ENCODE measurements around the gene FPGS.

Gene FPGS

GRCh38 chr9:127796852-127797370 lies 5.8 kb upstream of the FPGS start:
- H3K4me1 ChIP-seq: peaks cover 97% of the 10 kb centered on the region
- TF ChIP-seq Cebpa-rat (IDR thresholded peaks at IDR 0.05): no peak
- peak overlapping the region; percentile 98 for H3K27ac ChIP-seq
- H3K4me3 ChIP-seq: 0 out of 2 replicates have a peak overlapping the region, but pooled peaks have one; percentile 15
- H3K9ac ChIP-seq: peak overlapping the region; percentile 88
- peak overlapping the region; percentile 92 for H3K4me2 ChIP-seq
- H3K36me3 ChIP-seq: peaks cover 22% of the 10 kb centered on the region
- no peaks in the 10 kb centered on the region for H3K27me3 ChIP-seq
- no peaks in the 10 kb centered on the region for H3K9me3 ChIP-seq
- H4K20me1 ChIP-seq: no peaks in the 10 kb centered on the region

- Histone ChIP-seq H3K9ac (peak overlapping the region; percentile 80), H3K4me2 (peak overlapping the region; percentile 92), H3K27me3 (no peaks in the 10 kb centered on the region), H3K4me1 (peaks cover 85% of the 10 kb centered on the region), H3K36me3 (peaks cover 32% of the 10 kb centered on the region), H3K4me3 (peak overlapping the region; percentile 60), H4K20me1 (peaks cover 33% of the 10 kb centered on the region), H3K27ac (peak overlapping the region; percentile 98), H3K9me3 (no peaks in the 10 kb centered on the region)
- TF ChIP-seq Cebpa-rat (IDR thresholded peaks at IDR 0.05): no peak
Measured at GRCh38 chr9:127801955-127802575, 617 bp upstream of the FPGS start.

GRCh38 chr9:127803507-127804352 lies 1.0 kb downstream of the FPGS start:
- H3K4me2 ChIP-seq: peak overlapping the region; percentile 96
- no peaks in the 10 kb centered on the region for H3K27me3 ChIP-seq

GRCh38 chr9:127805620-127806019 lies 2.9 kb downstream of the FPGS start:
- H3K4me3 ChIP-seq: peak overlapping the region; percentile 98; the same call in 1 of the 2 replicates
- H3K4me2 ChIP-seq: peak overlapping the region; percentile 96
- TF ChIP-seq Cebpa-rat (IDR thresholded peaks at IDR 0.05): no peak
- H3K4me1 ChIP-seq: peaks cover 84% of the 10 kb centered on the region
- no peaks in the 10 kb centered on the region for H3K27me3 ChIP-seq
- H3K36me3 ChIP-seq: peaks cover 65% of the 10 kb centered on the region
- peaks cover 67% of the 10 kb centered on the region for H4K20me1 ChIP-seq
- H3K27ac ChIP-seq: peak overlapping the region; percentile 98
- peak overlapping the region; percentile 99; the same call in 1 of the 2 replicates for H3K9ac ChIP-seq
- H3K9me3 ChIP-seq: no peaks in the 10 kb centered on the region

More at GRCh38 chr9:127803507-127804352, 1.0 kb downstream of the FPGS start:
- H4K20me1 ChIP-seq: peaks cover 50% of the 10 kb centered on the region
- H3K27ac ChIP-seq: peak overlapping the region; percentile 98
- peaks cover 86% of the 10 kb centered on the region for H3K4me1 ChIP-seq
- peaks cover 48% of the 10 kb centered on the region for H3K36me3 ChIP-seq
- H3K9me3 ChIP-seq: no peaks in the 10 kb centered on the region
- H3K4me3 ChIP-seq: peak overlapping the region; percentile 98
- H3K9ac ChIP-seq: peak overlapping the region; percentile 99
- no peak for TF ChIP-seq Cebpa-rat (IDR thresholded peaks at IDR 0.05)

- Histone ChIP-seq H3K9ac (peak overlapping the region; percentile 99), H3K4me3 (peak overlapping the region; percentile 98), H3K4me2 (peak overlapping the region; percentile 96), H3K4me1 (peaks cover 84% of the 10 kb centered on the region), H3K9me3 (no peaks in the 10 kb centered on the region), H4K20me1 (peaks cover 79% of the 10 kb centered on the region), H3K27ac (peak overlapping the region; percentile 98), H3K36me3 (peaks cover 78% of the 10 kb centered on the region), H3K27me3 (no peaks in the 10 kb centered on the region)
- TF ChIP-seq Cebpa-rat (IDR thresholded peaks at IDR 0.05): no peak
Measured at GRCh38 chr9:127806871-127807270, 4.2 kb downstream of the FPGS start.

GRCh38 chr9:127808347-127809001 lies 5.8 kb downstream of the FPGS start:
- H3K9ac ChIP-seq: peak overlapping the region; percentile 99; the same call in 1 of the 2 replicates
- H3K9me3 ChIP-seq: no peaks in the 10 kb centered on the region
- peaks cover 95% of the 10 kb centered on the region for H4K20me1 ChIP-seq
- H3K36me3 ChIP-seq: peaks cover 94% of the 10 kb centered on the region
- H3K27ac ChIP-seq: peak overlapping the region; percentile 98
- TF ChIP-seq Cebpa-rat (IDR thresholded peaks at IDR 0.05): no peak
- peak overlapping the region; percentile 96 for H3K4me2 ChIP-seq
- peaks cover 82% of the 10 kb centered on the region for H3K4me1 ChIP-seq
- peak overlapping the region; percentile 44 for H3K4me3 ChIP-seq
- no peaks in the 10 kb centered on the region for H3K27me3 ChIP-seq

GRCh38 chr9:127809002-127809539 lies 6.4 kb downstream of the FPGS start:
- Histone ChIP-seq H3K9me3 (no peaks in the 10 kb centered on the region), H4K20me1 (peaks cover 95% of the 10 kb centered on the region), H3K36me3 (peaks cover 98% of the 10 kb centered on the region), H3K4me1 (peaks cover 79% of the 10 kb centered on the region), H3K4me2 (peak overlapping the region; percentile 96), H3K4me3 (peak overlapping the region; percentile 44), H3K27ac (peak overlapping the region; percentile 98), H3K27me3 (no peaks in the 10 kb centered on the region), H3K9ac (no peak overlapping the region)
- no peak for TF ChIP-seq Cebpa-rat (IDR thresholded peaks at IDR 0.05)

- peak overlapping the region; percentile 44 for H3K4me3 ChIP-seq
- H3K4me1 ChIP-seq: peaks cover 73% of the 10 kb centered on the region
- H3K27ac ChIP-seq: peak overlapping the region; percentile 98
Measured at GRCh38 chr9:127809540-127810377, 7.1 kb downstream of the FPGS start.

More at GRCh38 chr9:127809540-127810377, 7.1 kb downstream of the FPGS start:
- peaks cover 95% of the 10 kb centered on the region for H4K20me1 ChIP-seq
- H3K9ac ChIP-seq: peak overlapping the region; percentile 24; the same call in 1 of the 2 replicates
- H3K27me3 ChIP-seq: no peaks in the 10 kb centered on the region
- TF ChIP-seq Cebpa-rat (IDR thresholded peaks at IDR 0.05): no peak
- H3K36me3 ChIP-seq: peaks cover 98% of the 10 kb centered on the region
- peak overlapping the region; percentile 96 for H3K4me2 ChIP-seq
- no peaks in the 10 kb centered on the region for H3K9me3 ChIP-seq
